Prostate gland (tissue), 2 donors: Measurements from ENCODE around the gene KDM4B.

Source experiments
- POLR2A ChIP-seq: fragments of 450-650 bp; IDR thresholded peaks from one replicate; pipeline ENCODE4 v1.6.1; 2016; ENCODE audit warnings: antibody characterized with exemption, mild to moderate bottlenecking
- POLR2AphosphoS5 ChIP-seq: sonication (generic); formaldehyde crosslinking; IDR thresholded peaks from one replicate; pipeline ENCODE4 v1.6.1; 2017; ENCODE audit warnings: antibody characterized with exemption
- TF ChIP-seq, protein P1 (sequence below), 4 experiments: fragments of 200-600 bp in 2 of 4; fragments of 450-650 bp in 2 of 4; sonication (generic) in 2 of 4; IDR thresholded peaks; 1 replicate in 3 of 4; 2 replicates in 1 of 4; pipeline ENCODE4 v1.5.1; 2016 to 2019; ENCODE audit warnings: antibody characterized with exemption in 4 of 4, mild to moderate bottlenecking in 2 of 4, moderate library complexity in 2 of 4

DNA sequence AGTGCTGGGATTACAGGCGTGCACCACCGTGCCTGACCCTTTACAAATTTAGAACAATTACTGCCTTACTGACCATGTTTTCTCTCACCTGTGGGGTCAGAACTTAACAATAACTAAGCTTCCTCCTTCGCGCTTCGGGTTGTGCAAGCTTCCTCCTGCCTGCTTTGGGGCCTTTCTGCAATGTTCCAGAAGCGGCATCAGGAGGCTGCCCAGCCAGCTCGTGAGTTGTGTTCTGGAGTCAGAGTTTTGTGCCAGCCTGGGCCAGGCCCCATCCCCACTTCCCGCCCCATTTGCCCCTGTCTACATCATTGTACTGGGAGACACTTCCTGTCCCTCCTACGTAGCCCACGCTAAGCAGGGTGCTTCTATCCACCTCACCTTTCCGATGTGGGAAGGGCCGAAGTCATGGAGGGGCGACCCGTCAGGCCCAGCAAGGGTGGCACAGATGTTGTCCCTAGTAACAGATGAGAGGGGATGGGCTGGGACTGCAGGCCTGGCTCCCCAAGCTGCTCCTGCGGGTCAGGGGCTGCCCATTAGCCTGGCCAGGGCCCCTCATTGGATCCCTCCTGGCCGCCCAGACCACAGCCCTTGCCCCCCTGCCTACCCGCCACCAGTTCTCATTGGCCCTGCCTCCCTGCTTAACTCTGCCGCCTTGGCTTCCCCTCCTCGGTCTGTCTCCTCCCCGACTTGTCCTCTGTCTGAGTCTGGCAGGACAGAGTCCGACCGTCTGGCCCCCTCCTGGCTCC, 46.2 kb upstream of the KDM4B start:
- TF ChIP-seq, protein P1, sequence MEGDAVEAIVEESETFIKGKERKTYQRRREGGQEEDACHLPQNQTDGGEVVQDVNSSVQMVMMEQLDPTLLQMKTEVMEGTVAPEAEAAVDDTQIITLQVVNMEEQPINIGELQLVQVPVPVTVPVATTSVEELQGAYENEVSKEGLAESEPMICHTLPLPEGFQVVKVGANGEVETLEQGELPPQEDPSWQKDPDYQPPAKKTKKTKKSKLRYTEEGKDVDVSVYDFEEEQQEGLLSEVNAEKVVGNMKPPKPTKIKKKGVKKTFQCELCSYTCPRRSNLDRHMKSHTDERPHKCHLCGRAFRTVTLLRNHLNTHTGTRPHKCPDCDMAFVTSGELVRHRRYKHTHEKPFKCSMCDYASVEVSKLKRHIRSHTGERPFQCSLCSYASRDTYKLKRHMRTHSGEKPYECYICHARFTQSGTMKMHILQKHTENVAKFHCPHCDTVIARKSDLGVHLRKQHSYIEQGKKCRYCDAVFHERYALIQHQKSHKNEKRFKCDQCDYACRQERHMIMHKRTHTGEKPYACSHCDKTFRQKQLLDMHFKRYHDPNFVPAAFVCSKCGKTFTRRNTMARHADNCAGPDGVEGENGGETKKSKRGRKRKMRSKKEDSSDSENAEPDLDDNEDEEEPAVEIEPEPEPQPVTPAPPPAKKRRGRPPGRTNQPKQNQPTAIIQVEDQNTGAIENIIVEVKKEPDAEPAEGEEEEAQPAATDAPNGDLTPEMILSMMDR (IDR thresholded peaks at IDR 0.05): no peak
- no peak for TF ChIP-seq POLR2A
- TF ChIP-seq POLR2AphosphoS5: no peak
